T-helper 1 cell treated with Interleukin-12 subunit alpha and Interleukin-12 subunit beta and Interleukin-4 antibody, amounts not matched to agents 30 ng/mL and 1 ng/mL, for 36 hours (primary cell): ENCODE results near the gene CHEK2. TPM values are rescaled to one million over a fixed set of nuclear protein-coding genes. Genes with fewer than 3 reads are reported as not detected.
"Not testable (repeated sequence)": the region's sequence is repeated elsewhere in the genome, so short reads cannot be mapped to it uniquely, and the experiment has no call there.

Experiments used
- intact Hi-C: fragments of 100-400 bp; cut with micrococcal nuclease; formaldehyde crosslinking; loops from one replicate; pipeline ENCODE4 v1.15.1; 2024
- total RNA-seq: library from RNA; stranded (reverse); gene quantifications from 2 replicates; pipeline ENCODE4 v1.2.3, GENCODE V29; 2022

The CHEK2 gene
- total RNA-seq, 1 donor from 2014 or later: 37.3 TPM

GRCh38 chr22:28743852-28744251, 2.2 kb upstream of the CHEK2 start:
- intact Hi-C loops: loop anchor here (2.0 to 5.0 kb wide), 3 partner anchors 329 to 825 kb away; partner anchors contain the start of genes EWSR1, KREMEN1, PITPNB and RHBDD3

- intact Hi-C loops: loop anchor here (1.0 to 5.0 kb wide), 8 partner anchors 30 to 824 kb away; partner anchors contain the start of genes CCDC117, EWSR1, KREMEN1 and PITPNB
Measured at GRCh38 chr22:28742562-28742962, 942 bp upstream of the CHEK2 start.

GRCh38 chr22:28741200-28741784, 328 bp downstream of the CHEK2 start:
- intact Hi-C loops: loop anchor here (1.0 to 5.0 kb wide), 2 partner anchors 82 to 526 kb away; partner anchors contain the start of genes EWSR1 and RHBDD3

GRCh38 chr22:28738876-28739275, 2.7 kb downstream of the CHEK2 start:
- intact Hi-C loops: not testable (repeated sequence)

GRCh38 chr22:28737701-28738100, 3.9 kb downstream of the CHEK2 start:
- intact Hi-C loops: no loop called here

- intact Hi-C loops: no loop called here
Measured at GRCh38 chr22:28736301-28737155, 5.1 kb downstream of the CHEK2 start.

GRCh38 chr22:28734393-28734792, 7.2 kb downstream of the CHEK2 start:
- intact Hi-C loops: no loop called here

- intact Hi-C loops: no loop called here
Measured at GRCh38 chr22:28730179-28730578, 11.4 kb downstream of the CHEK2 start.

- intact Hi-C loops: loop anchor here (10.0 kb wide), 1 partner anchor 124 kb away; no protein-coding TSS in a partner anchor
Measured at GRCh38 chr22:28728621-28729313, 12.9 kb downstream of the CHEK2 start.

- intact Hi-C loops: loop anchor here (10.0 kb wide), 1 partner anchor 123 kb away; no protein-coding TSS in a partner anchor
Measured at GRCh38 chr22:28728002-28728401, 13.6 kb downstream of the CHEK2 start.

GRCh38 chr22:28718044-28718443, 23.6 kb downstream of the CHEK2 start:
- intact Hi-C loops: no loop called here

- intact Hi-C loops: no loop called here
Measured at GRCh38 chr22:28716686-28717085, 24.9 kb downstream of the CHEK2 start.

GRCh38 chr22:28715611-28716010, 26.0 kb downstream of the CHEK2 start:
- intact Hi-C loops: no loop called here

- intact Hi-C loops: loop anchor here (1.0 kb wide), 1 partner anchor 40 kb away; no protein-coding TSS in a partner anchor
Measured at GRCh38 chr22:28714043-28714628, 27.5 kb downstream of the CHEK2 start.

- intact Hi-C loops: no loop called here
Measured at GRCh38 chr22:28711820-28712777, 29.5 kb downstream of the CHEK2 start.

- intact Hi-C loops: no loop called here
Measured at GRCh38 chr22:28711341-28711740, 30.3 kb downstream of the CHEK2 start.

- intact Hi-C loops: no loop called here
Measured at GRCh38 chr22:28710576-28711191, 30.9 kb downstream of the CHEK2 start.

- intact Hi-C loops: no loop called here
Measured at GRCh38 chr22:28710107-28710506, 31.5 kb downstream of the CHEK2 start.

- intact Hi-C loops: no loop called here
Measured at GRCh38 chr22:28706845-28707244, 34.8 kb downstream of the CHEK2 start.

GRCh38 chr22:28703436-28703835, 38.2 kb downstream of the CHEK2 start:
- intact Hi-C loops: no loop called here
